ENCODE results near the gene ADGRB3. TPM values are rescaled to one million over a fixed set of nuclear protein-coding genes. Genes with fewer than 3 reads are reported as not detected.
A peak's percentile ranks its signal among the peaks of the same experiment; 100 is the strongest.

Gene ADGRB3
- total RNA-seq, 1 experiment from 2014 or later: 3.2 TPM

DNA sequence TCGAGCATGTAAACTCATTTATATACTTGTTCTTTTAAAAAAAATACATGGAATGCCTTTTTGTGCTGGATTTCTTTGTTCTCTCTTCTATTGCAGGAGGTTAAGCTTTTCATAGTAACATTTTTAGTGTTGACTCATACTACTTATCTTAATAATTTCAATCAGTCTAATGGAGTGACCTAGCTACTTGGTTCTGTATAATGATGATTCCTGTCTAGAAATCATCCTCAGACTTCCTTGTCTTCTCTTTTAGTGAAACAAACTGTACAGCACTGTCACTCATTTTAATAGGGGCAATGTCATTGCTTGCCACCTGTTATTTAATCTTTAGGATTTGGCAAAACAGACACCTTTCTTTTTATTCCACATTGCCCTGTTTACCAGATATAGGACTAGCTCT is 62.3 kb downstream of the ADGRB3 start:
- no peak for DNase-seq (ENCODE audit: extremely low read depth, low read depth)

DNA sequence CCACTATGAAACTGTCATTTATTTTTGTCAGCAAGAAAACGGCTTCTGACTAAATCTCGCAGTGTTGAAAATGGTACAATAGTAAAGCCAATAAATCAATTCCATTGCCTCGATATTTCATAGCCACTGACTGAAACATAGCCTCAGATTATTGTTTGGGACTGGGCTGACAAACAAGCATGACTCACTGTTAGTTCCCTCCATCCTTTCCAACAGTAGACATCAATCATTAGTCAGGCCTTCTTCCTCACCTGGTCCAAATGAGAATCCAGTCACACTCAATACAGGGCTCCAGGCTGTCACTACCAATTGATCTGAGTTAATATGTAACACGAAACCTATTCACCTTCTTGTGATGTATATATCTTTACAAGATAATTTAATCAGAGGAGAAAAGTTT is 66.1 kb downstream of the ADGRB3 start:
- DNase-seq (ENCODE audit: extremely low read depth, low read depth): no peak

DNA sequence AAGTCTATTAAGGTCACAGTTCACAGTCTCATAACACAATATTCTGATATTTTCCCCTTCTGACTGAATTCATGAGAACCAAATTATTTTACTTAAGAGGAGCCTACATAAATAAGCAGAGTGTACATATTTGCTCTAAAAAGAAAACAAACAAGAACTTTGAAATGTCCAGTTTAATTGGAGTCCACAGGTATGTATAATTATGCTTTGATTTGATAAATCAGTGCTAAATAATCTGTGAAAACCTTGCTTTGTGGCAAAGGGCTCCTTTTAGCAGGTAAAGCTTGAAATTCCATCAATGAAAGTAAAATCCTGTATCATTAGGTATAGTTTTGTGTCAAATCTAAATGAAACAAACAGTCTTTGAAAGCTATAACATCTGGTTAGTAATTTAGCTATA is 69.4 kb downstream of the ADGRB3 start:
- DNase-seq (ENCODE audit: extremely low read depth, low read depth): no peak

DNA sequence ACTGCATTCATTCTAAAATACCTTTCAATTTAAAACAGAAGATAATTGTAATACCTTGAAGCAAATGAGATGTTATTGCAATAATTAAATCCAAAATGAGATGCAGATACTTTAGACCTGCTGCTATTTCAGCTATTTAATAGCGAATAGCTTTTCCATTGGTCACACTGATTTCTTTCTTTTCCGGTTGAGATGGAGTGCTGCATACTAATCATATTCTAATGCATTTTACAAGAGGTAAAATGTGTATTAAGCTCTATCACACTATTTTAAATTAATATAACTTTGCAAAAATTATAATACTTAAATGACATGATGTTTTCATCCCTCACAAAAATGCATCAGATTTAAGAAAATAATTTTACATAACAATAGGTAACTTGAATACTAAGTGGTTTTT is 74.0 kb downstream of the ADGRB3 start:
- no peak for DNase-seq (ENCODE audit: extremely low read depth, low read depth)

DNA sequence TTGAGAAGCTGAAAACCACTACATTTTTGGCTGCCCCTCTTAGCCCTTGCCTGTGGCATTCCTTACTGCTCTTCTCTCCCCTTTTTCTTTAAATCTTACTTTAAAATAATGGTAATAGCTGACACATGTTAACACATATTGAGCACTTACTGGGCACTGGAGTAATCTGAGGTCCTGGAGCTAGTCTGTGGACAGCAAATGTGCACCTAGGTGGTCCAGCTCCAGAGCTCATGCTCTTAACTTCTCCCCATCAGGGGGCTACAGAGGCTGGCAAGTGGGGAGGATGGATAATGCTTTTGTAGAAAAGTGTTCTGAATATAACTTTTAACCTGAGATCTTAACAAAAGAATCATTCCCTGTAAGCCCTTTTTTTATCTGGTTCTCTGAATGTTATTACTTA is 74.8 kb downstream of the ADGRB3 start:
- DNase-seq (ENCODE audit: extremely low read depth, low read depth): no peak

DNA sequence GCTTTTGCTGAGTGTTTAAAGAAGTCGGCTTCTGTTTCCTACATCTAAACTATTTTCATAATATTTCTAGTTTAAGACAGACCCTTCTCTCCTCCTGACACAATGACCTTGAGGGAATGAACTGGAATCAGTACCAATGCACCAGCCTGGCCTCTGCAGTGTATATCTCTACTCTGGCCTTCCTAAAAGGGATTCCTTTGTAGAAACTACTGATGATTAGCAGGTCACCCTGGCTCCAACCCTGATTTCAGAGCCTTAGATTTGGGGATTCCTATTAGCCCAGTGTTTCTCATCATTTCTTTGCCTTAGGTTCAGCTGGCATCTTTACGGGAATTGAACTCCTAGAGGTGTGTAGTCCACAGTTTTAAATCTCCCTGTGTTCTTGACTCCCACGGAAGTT is 75.4 kb downstream of the ADGRB3 start:
- no peak for DNase-seq (ENCODE audit: extremely low read depth, low read depth)

DNA sequence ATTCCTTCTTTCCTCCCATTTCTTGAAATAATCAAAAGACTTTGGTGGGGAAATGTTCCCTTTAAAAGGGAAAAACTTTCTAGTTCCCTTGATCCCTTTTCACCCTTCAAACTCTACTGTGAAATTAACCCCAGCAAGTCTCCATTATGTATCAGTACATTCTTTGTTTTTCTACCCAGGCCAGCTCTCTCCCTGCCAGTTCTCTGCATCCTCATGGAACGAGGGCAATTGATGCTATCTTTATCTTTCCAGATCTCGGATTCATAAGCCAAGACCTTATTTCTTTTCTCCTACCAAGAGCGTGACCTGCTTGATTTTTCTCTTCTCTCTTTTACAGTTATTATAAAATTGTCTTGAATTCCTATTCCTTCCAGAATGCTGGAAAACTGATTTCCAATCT is 75.8 kb downstream of the ADGRB3 start:
- no peak for DNase-seq (ENCODE audit: extremely low read depth, low read depth)

DNA sequence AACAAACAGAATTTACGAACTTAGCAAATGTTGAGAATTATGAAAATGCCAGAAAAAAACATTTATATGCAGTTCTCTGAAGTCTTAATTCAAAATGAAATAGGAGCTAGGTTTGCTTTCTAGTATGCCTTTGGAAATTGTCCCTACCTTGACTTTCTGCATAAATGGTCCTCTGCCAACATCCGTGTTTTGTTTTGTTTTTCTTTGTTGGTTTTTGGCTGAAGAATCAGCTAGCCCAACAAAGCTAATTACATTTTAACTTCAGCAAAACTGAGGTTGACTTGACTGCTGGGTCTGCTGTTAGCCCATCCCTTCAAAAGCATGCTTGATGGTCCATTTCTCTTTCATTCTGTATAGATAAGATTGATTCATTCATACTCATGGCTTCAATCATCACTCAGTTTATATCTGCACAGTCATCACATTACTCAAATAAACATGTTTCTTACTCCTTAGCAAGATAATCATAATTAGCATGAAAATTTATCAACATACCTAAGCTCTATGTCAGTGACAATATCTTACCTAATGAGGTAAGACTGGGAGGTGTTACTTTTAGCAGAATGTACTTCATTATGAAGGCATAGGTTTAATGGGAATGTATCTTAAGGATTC is 76.4 kb downstream of the ADGRB3 start:
- DNase-seq (ENCODE audit: extremely low read depth, low read depth): no peak

DNA sequence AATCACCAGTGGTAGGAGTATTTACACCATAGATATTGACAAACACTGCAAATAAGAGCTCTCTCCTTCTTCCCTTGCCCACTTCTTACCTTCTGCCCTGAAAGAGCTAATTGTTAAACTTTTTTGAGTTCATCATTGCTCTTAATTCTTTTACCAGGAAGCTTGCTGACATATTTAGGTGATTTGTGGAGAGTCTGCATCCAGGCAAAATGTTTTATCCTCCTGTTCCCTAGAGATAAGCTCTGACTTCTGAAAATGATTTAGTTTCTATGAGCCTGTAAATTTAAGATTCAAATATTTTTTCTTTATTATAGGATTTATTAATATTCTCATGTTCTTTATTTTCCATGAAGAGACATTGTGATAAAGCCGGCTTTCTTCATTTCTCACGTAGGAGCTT is 81.5 kb downstream of the ADGRB3 start:
- DNase-seq (ENCODE audit: extremely low read depth, low read depth): no peak

DNA sequence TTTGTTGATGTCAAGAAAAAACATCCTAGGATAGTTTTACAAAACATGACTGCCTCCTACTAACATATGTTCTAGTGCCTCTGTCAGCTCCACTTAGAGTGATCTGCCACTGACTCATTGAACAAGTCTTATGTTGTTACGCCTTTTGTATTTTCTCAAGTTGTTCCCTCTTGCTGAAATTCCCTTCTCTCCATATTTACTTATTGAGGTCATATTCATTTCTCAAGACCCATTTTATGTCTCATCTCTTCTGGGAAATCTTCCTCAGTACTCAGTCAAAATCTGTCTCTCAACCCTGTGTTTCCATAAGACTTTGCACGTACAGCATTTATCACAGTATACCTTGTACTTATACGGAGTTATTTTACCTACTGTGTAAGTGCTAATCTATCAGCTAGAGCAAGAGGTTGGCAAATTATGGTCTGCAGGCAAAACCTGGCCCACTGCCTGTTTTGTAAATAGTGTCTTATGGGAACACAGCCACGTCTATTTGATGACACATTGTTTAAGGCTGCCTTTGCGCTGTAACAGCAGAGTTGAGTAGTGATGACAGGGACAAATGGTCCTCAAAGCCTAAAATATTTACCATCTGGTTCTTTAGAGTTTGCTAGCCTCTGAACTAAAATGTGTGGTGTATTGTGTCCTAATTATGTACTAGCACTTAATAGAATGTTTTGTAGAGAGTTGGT is 83.4 kb downstream of the ADGRB3 start:
- DNase-seq (ENCODE audit: extremely low read depth, low read depth): peak; percentile 54

DNA sequence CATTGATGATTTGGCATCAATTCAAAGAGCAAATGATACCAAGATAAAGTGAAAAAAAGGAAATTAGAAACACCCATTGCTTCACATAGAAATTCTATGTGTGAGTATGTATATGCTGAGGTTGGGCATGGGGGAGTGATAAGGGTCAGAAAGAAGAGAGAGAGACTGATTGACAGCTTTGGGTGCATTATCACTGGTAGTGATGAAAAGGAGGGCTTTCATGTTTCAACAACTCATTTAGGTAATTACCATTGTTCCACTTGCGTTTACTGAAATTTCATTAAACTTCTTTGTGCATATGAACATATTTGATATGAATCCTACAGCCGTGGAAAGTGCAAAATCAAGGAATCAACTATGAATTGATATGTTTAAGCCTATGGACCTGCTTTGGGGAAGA is 84.7 kb downstream of the ADGRB3 start:
- DNase-seq (ENCODE audit: extremely low read depth, low read depth): no peak

DNA sequence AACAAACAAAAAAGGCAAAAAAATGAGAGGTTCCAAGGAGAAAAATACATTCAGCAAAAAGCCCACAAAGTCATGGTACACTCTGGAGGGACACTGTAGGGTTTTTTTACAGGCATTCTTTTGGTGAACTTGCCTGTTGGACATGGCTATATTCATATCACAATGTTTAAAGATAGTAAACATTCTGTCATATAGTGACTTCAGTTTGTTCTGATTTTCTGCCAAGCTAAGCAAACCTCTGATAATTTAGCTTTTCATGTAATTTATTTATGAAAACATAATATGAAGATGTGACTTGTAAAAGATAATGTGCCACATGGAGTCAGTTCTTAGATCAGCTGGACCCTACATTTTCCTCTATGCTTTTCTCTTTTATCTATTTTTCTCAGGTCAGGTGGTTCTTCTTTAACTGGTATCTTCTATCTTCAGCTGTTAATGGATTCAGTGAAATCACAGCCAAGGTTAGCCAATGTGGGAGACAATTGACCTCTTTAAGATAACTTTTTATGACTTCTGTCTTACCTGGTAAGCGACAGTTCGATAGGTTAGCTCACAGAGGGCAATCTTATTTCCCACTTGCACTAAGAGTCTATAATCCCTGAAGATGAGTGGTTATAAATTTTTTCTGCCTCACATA is 87.9 kb downstream of the ADGRB3 start:
- DNase-seq (ENCODE audit: extremely low read depth, low read depth): no peak

DNA sequence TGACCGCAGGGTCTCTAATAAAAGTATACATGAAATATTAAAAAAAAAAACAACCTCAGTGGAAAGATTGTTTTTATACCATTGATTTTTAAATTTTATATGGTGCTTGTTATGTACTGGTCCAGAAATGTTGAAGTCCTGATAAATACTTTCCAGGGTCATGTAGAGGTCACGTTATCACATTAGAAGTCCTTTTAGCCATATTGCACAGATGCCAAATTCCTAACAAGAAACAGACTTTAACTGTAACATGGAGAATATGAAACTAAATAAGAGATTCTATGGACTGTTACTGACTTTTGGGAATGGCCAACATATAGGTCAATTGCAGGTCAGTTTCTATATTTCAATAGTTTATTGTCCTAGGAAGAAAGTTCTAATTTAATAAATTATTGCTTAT is 89.0 kb downstream of the ADGRB3 start:
- DNase-seq (ENCODE audit: extremely low read depth, low read depth): no peak

DNA sequence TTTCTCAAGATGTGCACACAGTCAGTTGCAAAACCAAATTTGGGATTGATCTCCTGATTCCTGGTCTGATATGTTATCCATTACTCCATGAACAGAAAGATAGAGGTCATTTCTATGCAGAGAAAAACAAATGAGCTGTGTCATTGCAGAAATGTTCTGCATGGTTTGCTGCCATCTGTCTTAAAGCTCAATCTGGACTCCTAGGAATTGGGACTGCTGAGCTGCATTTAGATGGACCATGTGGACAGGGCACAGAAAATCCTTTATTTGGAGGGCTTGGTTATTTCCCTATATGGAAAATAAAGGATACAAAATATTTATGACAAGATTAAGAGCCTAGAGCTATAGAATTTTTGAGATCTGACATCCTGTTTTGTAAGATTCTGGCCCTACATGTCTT is 91.3 kb downstream of the ADGRB3 start:
- DNase-seq (ENCODE audit: extremely low read depth, low read depth): no peak

DNA sequence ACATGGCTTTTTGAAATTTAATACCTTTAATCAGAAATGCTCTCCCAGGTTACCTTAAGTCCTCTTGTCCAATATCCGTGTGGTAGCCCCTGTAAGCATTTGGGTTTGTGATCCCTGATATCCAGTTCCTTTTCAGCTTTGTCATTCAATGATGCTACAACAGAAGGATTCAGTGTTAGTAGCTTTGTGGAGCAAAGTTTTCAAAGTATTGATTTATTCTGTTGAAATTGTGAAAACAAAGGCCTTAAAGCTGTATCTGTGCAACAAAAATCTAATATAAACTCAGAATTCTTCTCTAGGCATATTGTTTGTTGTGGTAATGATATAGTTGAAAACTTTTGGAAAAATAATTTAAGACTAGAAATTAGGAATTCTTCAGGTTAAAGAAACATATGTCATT is 91.9 kb downstream of the ADGRB3 start:
- DNase-seq (ENCODE audit: extremely low read depth, low read depth): no peak

DNA sequence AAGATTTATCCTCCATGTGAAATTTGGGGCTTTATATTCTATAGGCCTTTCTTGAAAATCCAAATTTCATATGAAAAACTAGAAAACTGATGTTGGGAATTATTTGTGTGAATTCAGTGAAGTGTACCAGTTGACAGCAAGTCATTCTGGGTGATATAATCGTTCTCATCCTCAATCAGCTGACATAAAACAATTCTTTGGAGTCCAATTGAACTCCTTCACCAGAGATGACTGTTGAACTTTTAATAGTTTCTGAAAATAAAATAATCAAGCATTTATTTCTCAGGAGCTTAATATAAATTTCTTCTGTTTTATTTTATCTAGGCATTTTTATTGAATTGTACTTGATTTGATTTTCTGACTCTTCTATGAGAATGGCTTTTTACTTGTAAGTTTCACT is 92.6 kb downstream of the ADGRB3 start:
- DNase-seq (ENCODE audit: extremely low read depth, low read depth): no peak

DNA sequence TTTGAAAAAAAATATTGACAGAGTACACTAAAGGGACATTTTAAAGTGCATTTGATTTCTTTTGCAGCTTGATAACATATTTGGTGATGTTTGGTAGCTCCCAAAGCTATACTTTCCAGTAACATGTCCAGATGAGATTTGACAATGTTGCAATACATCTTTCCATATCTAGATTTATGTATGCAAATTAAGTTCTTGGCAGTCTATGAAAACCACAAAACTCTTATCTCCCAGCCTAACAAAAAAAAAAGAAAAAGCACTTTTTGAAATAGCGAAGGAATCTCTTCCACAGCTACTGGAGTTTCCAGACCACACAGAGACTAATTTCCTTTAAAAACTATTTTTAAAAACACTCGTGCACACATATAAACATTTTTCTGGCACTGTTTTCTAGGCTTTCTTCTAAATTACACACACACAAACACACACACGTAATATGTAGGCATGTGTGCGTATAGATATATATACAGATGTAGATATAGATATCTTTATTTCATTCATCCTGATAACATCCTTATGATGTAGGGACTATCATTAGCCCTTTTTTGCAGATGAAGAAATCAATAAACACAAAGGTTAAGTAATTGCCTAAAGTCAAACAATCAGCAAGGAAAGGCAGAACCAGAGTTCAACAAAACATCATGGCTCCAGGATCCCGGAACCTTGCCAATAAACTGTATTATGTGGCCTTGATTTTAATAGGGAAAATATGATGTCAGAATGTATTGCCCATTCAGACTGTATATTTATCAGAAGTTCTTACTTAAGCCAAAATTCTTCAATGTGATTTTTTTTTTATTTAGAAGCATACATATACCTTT is 93.3 kb downstream of the ADGRB3 start:
- no peak for DNase-seq (ENCODE audit: extremely low read depth, low read depth)

DNA sequence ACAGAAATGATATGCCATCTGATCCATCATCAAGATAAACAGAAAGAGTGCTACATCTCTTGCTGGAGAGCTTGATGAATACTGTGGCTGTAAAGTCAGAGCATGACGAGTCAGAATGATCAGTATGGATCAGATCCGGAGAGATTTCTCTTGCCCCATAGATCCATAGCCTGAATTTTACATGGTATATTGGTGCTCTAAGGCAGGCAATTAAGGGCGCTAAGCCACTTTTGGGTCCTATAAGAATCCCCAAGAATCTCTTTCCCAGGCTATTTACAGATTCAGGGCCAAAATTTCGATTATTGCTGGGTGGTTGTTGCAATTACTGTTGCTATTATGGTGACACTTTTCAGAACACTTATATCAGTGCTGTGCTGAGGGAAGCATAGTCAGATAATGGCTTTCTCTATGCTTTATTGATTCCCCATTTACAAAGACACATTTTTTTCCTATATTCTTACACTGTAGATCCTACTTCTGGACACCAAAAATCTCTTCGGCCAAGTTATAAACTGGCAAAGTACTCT is 94.4 kb downstream of the ADGRB3 start:
- no peak for DNase-seq (ENCODE audit: extremely low read depth, low read depth)

DNA sequence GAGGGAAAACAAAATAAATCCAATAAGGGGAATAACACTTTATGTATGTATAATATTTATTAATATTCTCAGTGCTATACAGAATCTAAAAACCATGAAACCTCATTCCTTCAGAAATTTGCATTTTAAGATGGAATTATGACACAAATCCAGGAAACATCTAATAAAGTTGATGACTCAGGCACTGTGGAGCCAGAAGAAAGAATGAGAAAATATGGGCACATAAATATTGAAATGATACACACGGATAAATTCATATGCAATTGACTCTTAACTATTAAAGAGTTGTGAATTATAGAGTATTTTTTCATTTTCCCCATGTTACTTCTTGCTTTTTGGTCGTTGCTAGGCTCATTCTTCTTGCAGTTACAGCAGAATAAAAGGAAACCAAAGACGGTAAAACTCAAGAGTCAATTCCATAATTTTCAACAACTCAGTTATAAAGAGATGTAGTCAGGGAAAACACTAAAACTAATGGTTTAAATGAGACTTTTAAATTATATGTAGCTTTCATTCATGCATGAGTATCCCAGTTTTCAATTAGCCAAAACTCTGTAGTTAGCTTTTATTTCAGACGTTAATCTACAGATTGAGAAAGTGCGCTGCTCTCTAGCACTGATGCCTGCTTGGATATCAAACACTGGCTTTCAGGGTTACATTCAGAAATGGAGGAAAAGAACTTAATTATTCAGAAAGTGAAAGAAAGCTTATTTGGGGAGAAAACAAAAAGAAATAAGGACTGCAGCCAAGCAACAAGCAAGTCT is 95.4 kb downstream of the ADGRB3 start:
- no peak for DNase-seq (ENCODE audit: extremely low read depth, low read depth)

DNA sequence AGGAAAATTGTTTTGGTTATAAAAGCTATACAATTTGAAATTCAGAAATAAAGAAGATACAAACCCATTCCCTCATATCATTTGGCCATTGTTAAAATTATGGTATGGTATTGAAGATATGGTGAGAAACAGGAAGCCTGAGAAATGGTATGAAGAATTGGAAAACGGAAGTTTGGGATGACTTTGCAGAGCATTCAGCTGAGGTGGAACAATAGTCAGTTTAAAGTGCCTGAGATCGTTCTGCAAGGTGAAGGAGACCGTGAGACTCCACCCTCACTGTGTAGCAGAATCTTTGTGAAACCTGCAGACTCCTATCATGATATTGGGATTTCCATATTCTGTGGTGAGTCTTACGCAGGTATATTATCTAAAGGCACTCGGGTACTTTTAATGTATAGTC is 97.3 kb downstream of the ADGRB3 start:
- DNase-seq (ENCODE audit: extremely low read depth, low read depth): no peak

DNA sequence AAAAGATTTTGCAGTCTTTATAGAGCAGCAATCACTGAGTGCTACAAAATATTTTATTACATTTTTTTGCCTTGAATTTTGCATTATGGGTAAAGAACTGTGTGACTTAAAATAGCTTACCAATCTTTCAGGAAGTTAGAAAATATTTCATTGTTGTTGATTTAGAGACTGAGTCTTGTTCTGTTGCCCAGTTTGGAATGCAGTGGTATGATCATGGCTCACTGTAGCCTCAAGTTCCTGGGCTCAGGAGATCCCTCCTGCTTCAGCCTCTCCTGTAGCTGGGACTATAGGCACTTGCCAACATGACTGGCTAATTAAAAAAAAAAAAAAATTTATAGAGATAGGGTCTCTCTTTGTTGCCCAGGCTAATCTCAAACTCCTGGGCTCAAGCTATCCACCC is 100.8 kb downstream of the ADGRB3 start:
- no peak for DNase-seq (ENCODE audit: extremely low read depth, low read depth)
